GM20000 (cell line): Measurements from ENCODE around the gene ABCA13.
A peak's percentile ranks its signal among the peaks of the same experiment; 100 is the strongest.

Experiments
- DNase-seq: peaks from one replicate; pipeline ENCODE4 v3.0.0; 2012; ENCODE audit warnings: low spot score
- CTCF ChIP-seq: IDR thresholded peaks from 2 replicates; pipeline ENCODE4 v1.5.1; 2012; ENCODE audit warnings: mild to moderate bottlenecking, control low read depth; ENCODE audit errors: extremely low read depth, missing control alignments

The ABCA13 gene

DNA sequence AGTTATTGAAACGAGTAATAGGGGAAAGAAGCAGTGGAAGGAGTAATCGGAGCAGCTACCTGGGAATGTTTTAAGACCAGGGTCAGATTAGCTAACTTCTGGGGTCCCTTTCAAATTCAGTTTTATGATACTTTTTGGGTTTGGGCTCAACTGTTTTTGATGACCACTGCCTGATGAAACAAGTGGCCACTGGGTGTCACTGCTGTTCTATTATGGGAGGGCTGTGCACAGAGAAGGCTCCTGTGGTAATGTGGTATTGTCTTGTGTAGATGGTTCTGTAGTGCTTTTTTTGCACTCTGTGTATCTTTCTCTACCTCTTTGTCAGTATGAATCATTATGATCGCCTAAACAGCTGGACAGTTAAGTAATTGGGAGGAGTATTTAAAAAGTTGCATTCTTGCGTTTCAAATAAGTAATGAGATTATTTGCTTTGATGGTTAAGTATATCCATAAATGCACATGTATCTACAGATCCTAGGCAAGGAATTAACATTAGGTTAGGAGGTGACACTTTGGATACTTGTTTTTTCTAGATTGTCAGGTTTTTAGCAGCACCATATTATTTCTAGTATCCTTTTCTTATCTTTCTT is 128.4 kb downstream of the ABCA13 start:
- DNase-seq: peak; percentile 58
- peak; percentile 61 for TF ChIP-seq CTCF

DNA sequence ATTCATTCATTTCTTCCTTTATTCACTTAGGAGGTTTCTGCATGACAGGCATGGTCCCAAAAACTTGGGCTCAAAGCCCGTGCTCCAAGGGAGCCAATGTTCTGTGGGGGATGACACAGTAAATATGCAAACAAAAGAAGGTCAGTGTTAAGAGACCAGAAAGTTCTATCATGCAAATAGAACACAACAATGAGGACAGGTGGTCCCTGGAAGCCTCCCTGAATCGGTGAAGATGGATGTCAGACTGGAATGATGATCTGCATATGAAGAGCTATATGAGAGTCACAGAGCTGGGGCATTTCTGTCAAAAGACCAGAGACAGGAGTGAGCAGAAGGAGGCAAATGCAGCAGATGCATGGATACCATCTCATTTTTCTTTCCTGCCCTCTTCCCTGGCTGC is 129.0 kb downstream of the ABCA13 start:
- DNase-seq: no peak
- no peak for TF ChIP-seq CTCF

- DNase-seq: no peak
- no peak for TF ChIP-seq CTCF
Observed at GRCh38 chr7:48301201-48301600, 129.9 kb downstream of the ABCA13 start.

- TF ChIP-seq CTCF: no peak
- no peak for DNase-seq
Observed at GRCh38 chr7:48304641-48305040, 133.4 kb downstream of the ABCA13 start.

GRCh38 chr7:48305661-48306060 is 134.4 kb downstream of the ABCA13 start:
- no peak for DNase-seq
- TF ChIP-seq CTCF: no peak

DNA sequence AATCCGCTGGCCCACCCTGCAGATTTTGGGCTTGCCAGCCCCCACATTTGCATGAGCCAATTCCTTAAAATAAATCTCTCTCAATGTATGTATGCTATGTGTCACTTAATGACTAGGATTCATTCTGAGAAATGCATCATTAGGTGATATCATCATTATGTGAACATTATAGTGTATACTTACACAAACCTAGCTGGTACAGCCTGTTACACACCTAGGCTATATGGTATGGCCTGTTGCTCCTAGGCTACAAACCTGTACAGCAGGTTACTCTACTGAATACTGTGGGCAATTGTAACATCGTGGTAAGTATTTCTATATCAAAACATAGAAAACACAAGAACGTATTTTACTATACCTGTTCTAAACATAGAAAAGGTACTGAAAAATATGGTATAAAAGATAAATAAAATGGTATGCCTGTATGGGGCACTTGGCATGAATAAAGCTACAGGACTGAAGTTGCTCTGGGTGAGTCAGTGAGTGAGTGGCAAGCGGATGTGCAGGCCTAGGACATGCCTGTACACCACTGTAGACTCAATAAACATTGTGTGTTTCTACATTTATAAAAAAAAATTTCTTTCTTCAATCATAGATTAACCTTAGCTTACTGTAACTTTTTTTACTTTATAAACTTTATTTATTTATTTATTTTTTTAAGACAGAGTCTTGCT is 135.9 kb downstream of the ABCA13 start:
- no peak for TF ChIP-seq CTCF
- DNase-seq: no peak

DNA sequence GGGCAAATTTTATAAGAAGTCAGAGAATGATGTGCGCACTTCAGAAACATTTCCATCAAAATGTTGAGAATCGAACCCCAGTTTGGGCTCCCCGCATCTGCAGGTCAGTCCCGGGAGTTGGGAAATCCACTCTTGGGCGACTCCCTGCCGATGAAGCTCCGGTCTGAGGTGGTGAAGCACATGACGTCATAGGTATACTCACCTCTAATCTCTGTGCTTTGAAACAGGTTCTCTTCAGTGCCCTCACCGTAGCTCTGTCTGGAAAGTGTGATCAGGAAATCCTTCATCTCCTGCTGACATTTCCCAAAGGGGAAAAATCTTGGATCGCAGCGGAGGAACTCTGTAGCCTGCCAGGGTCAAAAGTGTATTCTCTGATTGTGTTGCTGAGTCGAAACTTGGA is 138.5 kb downstream of the ABCA13 start:
- DNase-seq: no peak
- TF ChIP-seq CTCF: no peak
